ENCODE data around the gene HTR6. TPM values are rescaled to one million over a fixed set of nuclear protein-coding genes. Genes with fewer than 3 reads are reported as not detected.

The HTR6 gene
- total and polyA plus RNA-seq, 8 donors, result 0.09 TPM; not detected in 7

GRCh38 chr1:19689085-19689757 is 24.5 kb downstream of the HTR6 start:
- H3K4me3 ChIP-seq, result no peak overlapping the region
- H3K9me3 ChIP-seq, result peaks cover 0 to 15% of the 10 kb centered on the region in 2 donors
- no peaks in the 10 kb centered on the region for H3K4me1 ChIP-seq
- no peaks in the 10 kb centered on the region for H3K27me3 ChIP-seq
- intact Hi-C loops (cut with DNase I), result no loop called here
- TF ChIP-seq, protein P1, sequence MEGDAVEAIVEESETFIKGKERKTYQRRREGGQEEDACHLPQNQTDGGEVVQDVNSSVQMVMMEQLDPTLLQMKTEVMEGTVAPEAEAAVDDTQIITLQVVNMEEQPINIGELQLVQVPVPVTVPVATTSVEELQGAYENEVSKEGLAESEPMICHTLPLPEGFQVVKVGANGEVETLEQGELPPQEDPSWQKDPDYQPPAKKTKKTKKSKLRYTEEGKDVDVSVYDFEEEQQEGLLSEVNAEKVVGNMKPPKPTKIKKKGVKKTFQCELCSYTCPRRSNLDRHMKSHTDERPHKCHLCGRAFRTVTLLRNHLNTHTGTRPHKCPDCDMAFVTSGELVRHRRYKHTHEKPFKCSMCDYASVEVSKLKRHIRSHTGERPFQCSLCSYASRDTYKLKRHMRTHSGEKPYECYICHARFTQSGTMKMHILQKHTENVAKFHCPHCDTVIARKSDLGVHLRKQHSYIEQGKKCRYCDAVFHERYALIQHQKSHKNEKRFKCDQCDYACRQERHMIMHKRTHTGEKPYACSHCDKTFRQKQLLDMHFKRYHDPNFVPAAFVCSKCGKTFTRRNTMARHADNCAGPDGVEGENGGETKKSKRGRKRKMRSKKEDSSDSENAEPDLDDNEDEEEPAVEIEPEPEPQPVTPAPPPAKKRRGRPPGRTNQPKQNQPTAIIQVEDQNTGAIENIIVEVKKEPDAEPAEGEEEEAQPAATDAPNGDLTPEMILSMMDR (IDR thresholded peaks at IDR 0.05), result no peak
- ATAC-seq, result no peak
- no peak overlapping the region for H3K27ac ChIP-seq
- no peak for DNase-seq
- H3K36me3 ChIP-seq, result peaks cover 0 to 68% of the 10 kb centered on the region in 2 donors

GRCh38 chr1:19689856-19690255 is 25.2 kb downstream of the HTR6 start:
- Histone ChIP-seq H3K27ac (no peak overlapping the region), H3K36me3 (peaks cover 0 to 74% of the 10 kb centered on the region in 2 donors), H3K9me3 (peaks cover 0 to 15% of the 10 kb centered on the region in 2 donors), H3K4me1 (no peaks in the 10 kb centered on the region), H3K27me3 (no peaks in the 10 kb centered on the region), H3K4me3 (no peak overlapping the region)
- ATAC-seq (no peak), DNase-seq (no peak)
- TF ChIP-seq, protein P1 (IDR thresholded peaks at IDR 0.05), result no peak
- intact Hi-C loops (cut with DNase I), result no loop called here

DNA sequence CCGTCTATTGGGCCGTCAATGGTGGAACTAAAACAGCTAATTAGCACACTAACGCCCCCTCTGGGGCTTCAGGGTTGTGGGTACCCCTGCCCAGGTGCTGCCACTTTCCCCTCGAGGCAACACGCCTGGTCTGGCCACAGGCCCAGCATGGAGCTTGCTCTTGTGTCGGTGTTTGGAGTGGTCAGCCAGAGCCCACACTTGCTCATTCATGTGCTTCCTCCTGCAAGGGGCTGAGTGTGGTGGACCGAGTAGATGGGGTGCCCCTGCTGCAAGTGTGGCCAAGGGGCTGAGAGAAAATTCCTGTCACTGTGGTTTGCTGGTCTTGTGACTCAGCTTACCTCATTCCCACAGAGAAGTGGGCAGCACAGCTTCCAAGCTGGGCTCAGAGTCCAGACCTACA is 25.7 kb downstream of the HTR6 start:
- no peaks in the 10 kb centered on the region for H3K27me3 ChIP-seq
- no peaks in the 10 kb centered on the region for H3K4me1 ChIP-seq
- TF ChIP-seq, protein P1 (IDR thresholded peaks at IDR 0.05), result no peak
- peaks cover 0 to 15% of the 10 kb centered on the region in 2 donors for H3K9me3 ChIP-seq
- H3K36me3 ChIP-seq, result peaks cover 0 to 78% of the 10 kb centered on the region in 2 donors
- H3K27ac ChIP-seq, result no peak overlapping the region
- DNase-seq (no peak), ATAC-seq (no peak)
- no peak overlapping the region for H3K4me3 ChIP-seq
- intact Hi-C loops (cut with DNase I), result no loop called here

DNA sequence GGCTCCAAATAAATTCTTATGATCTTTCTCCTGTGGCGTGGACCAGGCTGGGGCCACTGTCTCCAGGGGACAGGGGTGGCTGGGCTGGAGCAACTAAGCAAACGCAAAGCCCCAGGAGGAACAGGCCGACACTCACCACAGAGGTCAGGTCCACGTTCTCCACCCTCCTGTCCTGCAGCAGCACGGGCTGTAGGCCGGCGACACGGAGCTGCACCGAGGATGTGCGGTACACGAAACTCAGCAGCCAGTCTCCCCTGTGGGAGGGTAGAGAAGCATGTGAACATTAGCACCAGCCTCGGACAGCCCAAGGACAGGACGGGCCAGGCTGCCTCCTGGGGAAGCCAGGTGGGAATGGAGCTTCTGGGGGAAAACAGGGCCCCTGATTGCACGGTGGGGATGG is 29.6 kb downstream of the HTR6 start:
- ATAC-seq, result no peak
- no peak overlapping the region for H3K4me3 ChIP-seq
- TF ChIP-seq, protein P1 (IDR thresholded peaks at IDR 0.05), result no peak
- H3K27ac ChIP-seq, result no peak overlapping the region
- intact Hi-C loops (cut with DNase I), result no loop called here
- no peaks in the 10 kb centered on the region for H3K4me1 ChIP-seq
- no peaks in the 10 kb centered on the region for H3K27me3 ChIP-seq
- no peak for DNase-seq
- peaks cover 0 to 11% of the 10 kb centered on the region in 2 donors for H3K9me3 ChIP-seq
- H3K36me3 ChIP-seq, result peaks cover 0 to 64% of the 10 kb centered on the region in 2 donors

DNA sequence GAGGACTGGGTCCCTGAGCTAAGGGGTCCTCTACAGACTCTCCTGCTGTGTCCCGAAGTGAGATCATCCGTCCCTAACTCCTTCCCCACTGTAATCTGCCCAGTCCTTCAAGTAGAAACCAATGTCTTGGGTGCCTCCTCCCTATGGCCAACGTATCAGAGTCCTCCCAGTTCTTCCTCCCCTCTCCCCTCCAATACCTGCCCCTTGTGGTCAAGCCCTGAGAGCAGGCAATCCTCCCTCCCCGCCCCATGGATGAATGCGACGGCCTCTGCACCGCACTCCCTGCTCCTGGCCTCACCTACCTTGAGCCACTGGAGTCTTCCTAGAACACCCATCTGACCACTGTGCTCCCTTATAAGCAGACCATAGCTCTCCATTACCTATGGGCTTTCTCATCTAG is 31.1 kb downstream of the HTR6 start:
- peaks cover 0 to 60% of the 10 kb centered on the region in 2 donors for H3K36me3 ChIP-seq
- intact Hi-C loops (cut with DNase I), result no loop called here

More for the DNA sequence above, 31.1 kb downstream of the HTR6 start:
- H3K4me1 ChIP-seq, result no peaks in the 10 kb centered on the region
- TF ChIP-seq, protein P1 (IDR thresholded peaks at IDR 0.05), result no peak
- no peak overlapping the region for H3K4me3 ChIP-seq
- ATAC-seq, result no peak
- no peaks in the 10 kb centered on the region for H3K9me3 ChIP-seq
- DNase-seq, result no peak
- no peaks in the 10 kb centered on the region for H3K27me3 ChIP-seq
- H3K27ac ChIP-seq, result no peak overlapping the region

All from left lung (tissue), 10 donors.